Measurements from ENCODE around the gene HTATSF1. TPM values are rescaled to one million over a fixed set of nuclear protein-coding genes. Genes with fewer than 3 reads are reported as not detected.
A peak's percentile ranks its signal among the peaks of the same experiment; 100 is the strongest.

Gene HTATSF1
- polyA plus RNA-seq, 3 donors: 1.9 to 20.5 (median 14.2) TPM

- no CpG with 5 or more reads among the region's 3 CpGs for WGBS (ENCODE audit: insufficient coverage)
Observed at GRCh38 chrX:136475236-136475635, 22.2 kb upstream of the HTATSF1 start.

GRCh38 chrX:136476501-136476900 is 20.9 kb upstream of the HTATSF1 start:
- intact Hi-C loops (cut with micrococcal nuclease): no loop called here
- Mint-ChIP-seq H3K27me3 (ENCODE audit: low read depth in 3 of 3) (peaks cover 0 to 4% (median 0%) of the 10 kb centered on the region in 3 donors), H3K4me1 (no peaks in the 10 kb centered on the region), H3K9me3 (peaks cover 9 to 22% (median 15%) of the 10 kb centered on the region in 7 donors), H3K4me3 (no peak overlapping the region), H3K27ac (no peak overlapping the region), H3K36me3 (no peaks in the 10 kb centered on the region)
- Histone ChIP-seq H3K4me1 (ENCODE audit: control insufficient read depth in 1 of 2, insufficient read depth in 2 of 2, low read length in 2 of 2) (no peaks in the 10 kb centered on the region), H3K9me3 (replicated peaks in 1 of 2; ENCODE audit: control insufficient read depth in 1 of 2, insufficient read depth in 1 of 2, low read length in 2 of 2) (peaks cover 11 to 16% of the 10 kb centered on the region in 2 donors), H3K36me3 (replicated peaks in 1 of 2; ENCODE audit: control insufficient read depth in 1 of 2, insufficient read depth in 2 of 2, low read length in 2 of 2) (no peaks in the 10 kb centered on the region), H3K4me2 (replicated peaks; ENCODE audit: extremely low read depth, low read length, poor library complexity, severe bottlenecking) (no peak overlapping the region), H4K20me1 (ENCODE audit: insufficient read depth, low read length) (no peaks in the 10 kb centered on the region), H3K4me3 (replicated peaks in 1 of 3; ENCODE audit: low read depth in 2 of 3, low read length in 3 of 3) (no peak overlapping the region), H3K27ac (ENCODE audit: low read depth in 1 of 2, low read length in 2 of 2) (no peak overlapping the region), H2AFZ (ENCODE audit: insufficient read depth, low read depth, low read length, poor library complexity, severe bottlenecking) (no peak overlapping the region), H3K27me3 (ENCODE audit: control insufficient read depth in 2 of 2, insufficient read depth in 2 of 2, low read length in 2 of 2) (no peaks in the 10 kb centered on the region), H3K9ac (ENCODE audit: insufficient read depth, low read length, poor library complexity, severe bottlenecking) (no peak overlapping the region), H3K79me2 (ENCODE audit: insufficient read depth, low read length) (no peaks in the 10 kb centered on the region)
- WGBS (ENCODE audit: insufficient coverage): no CpG with 5 or more reads among the region's 2 CpGs
- no peak for DNase-seq
- no peak for TF ChIP-seq CTCF (IDR thresholded peaks at IDR 0.05)

More at GRCh38 chrX:136475236-136475635, 22.2 kb upstream of the HTATSF1 start:
- Histone ChIP-seq H4K20me1 (ENCODE audit: insufficient read depth, low read length) (no peaks in the 10 kb centered on the region), H3K79me2 (ENCODE audit: insufficient read depth, low read length) (no peaks in the 10 kb centered on the region), H3K9ac (ENCODE audit: insufficient read depth, low read length, poor library complexity, severe bottlenecking) (no peak overlapping the region), H3K4me2 (replicated peaks; ENCODE audit: extremely low read depth, low read length, poor library complexity, severe bottlenecking) (no peak overlapping the region), H3K36me3 (replicated peaks in 1 of 2; ENCODE audit: control insufficient read depth in 1 of 2, insufficient read depth in 2 of 2, low read length in 2 of 2) (no peaks in the 10 kb centered on the region), H3K4me3 (replicated peaks in 1 of 3; ENCODE audit: low read depth in 2 of 3, low read length in 3 of 3) (no peak overlapping the region), H2AFZ (ENCODE audit: insufficient read depth, low read depth, low read length, poor library complexity, severe bottlenecking) (no peak overlapping the region), H3K4me1 (ENCODE audit: control insufficient read depth in 1 of 2, insufficient read depth in 2 of 2, low read length in 2 of 2) (no peaks in the 10 kb centered on the region), H3K9me3 (replicated peaks in 1 of 2; ENCODE audit: control insufficient read depth in 1 of 2, insufficient read depth in 1 of 2, low read length in 2 of 2) (peaks cover 11 to 16% of the 10 kb centered on the region in 2 donors), H3K27me3 (ENCODE audit: control insufficient read depth in 2 of 2, insufficient read depth in 2 of 2, low read length in 2 of 2) (no peaks in the 10 kb centered on the region), H3K27ac (ENCODE audit: low read depth in 1 of 2, low read length in 2 of 2) (no peak overlapping the region)
- Mint-ChIP-seq H3K27me3 (ENCODE audit: low read depth in 3 of 3) (peaks cover 0 to 4% (median 0%) of the 10 kb centered on the region in 3 donors), H3K9me3 (peaks cover 9 to 22% (median 15%) of the 10 kb centered on the region in 7 donors), H3K27ac (peak overlapping the region in 1 of 7 donors; percentile 54), H3K4me1 (no peaks in the 10 kb centered on the region), H3K4me3 (no peak overlapping the region), H3K36me3 (no peaks in the 10 kb centered on the region)
- TF ChIP-seq CTCF (IDR thresholded peaks at IDR 0.05): no peak
- intact Hi-C loops (cut with micrococcal nuclease): no loop called here
- DNase-seq: no peak

Data from CD14-positive monocyte (primary cell).